Measurements from ENCODE around the gene TBX19. TPM values are rescaled to one million over a fixed set of nuclear protein-coding genes. Genes with fewer than 3 reads are reported as not detected.

The TBX19 gene
- total and polyA plus RNA-seq, 7 donors: 0.12 to 0.56 (median 0.27) TPM

DNA sequence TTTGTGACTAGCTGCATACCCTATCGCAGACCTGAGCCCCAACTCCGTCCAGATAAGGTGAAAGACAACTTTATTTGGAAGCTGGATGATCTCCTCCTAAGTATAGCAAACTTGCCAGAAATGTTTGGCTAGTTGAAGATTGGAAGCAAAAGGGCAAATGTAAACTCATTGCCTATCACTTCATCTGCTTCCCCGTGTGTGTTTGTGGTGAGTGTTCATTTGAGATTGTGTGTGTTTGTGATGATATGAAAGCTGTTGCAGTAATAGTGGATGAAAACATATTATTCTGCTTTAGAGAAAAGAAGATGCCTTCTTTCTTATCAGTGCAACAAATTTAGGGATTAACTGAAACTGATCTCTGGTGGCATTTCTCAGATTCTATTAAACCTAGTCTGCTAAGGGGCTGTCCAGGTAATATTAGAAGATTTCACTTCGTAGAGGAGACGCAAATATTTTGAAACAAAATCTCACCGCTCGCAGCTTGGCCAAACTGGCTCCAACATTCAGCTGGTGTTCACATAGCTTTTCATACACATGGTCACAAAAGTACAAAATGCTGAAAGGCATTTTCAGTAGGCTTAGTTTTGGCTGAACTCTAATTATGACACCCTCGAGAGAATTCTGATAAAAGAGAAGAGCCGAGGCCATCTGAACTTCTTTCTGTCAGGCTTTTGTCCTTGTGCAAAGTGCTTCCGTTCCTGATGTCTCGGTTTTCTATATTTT is 1.1 kb downstream of the TBX19 start:
- Histone ChIP-seq H3K27me3 (ENCODE audit: insufficient read depth in 3 of 3, low read length in 2 of 3) (no peaks in the 10 kb centered on the region), H3K4me1 (no peaks in the 10 kb centered on the region), H3K4me3 (no peak overlapping the region), H3K27ac (no peak overlapping the region), H3K9me3 (peaks cover 8% of the 10 kb centered on the region), H3K36me3 (ENCODE audit: insufficient read depth in 1 of 2, low read depth in 1 of 2) (no peaks in the 10 kb centered on the region)
- ATAC-seq (no peak), DNase-seq (no peak)
- intact Hi-C loops (cut with DNase I): no loop called here
- TF ChIP-seq, protein P1, sequence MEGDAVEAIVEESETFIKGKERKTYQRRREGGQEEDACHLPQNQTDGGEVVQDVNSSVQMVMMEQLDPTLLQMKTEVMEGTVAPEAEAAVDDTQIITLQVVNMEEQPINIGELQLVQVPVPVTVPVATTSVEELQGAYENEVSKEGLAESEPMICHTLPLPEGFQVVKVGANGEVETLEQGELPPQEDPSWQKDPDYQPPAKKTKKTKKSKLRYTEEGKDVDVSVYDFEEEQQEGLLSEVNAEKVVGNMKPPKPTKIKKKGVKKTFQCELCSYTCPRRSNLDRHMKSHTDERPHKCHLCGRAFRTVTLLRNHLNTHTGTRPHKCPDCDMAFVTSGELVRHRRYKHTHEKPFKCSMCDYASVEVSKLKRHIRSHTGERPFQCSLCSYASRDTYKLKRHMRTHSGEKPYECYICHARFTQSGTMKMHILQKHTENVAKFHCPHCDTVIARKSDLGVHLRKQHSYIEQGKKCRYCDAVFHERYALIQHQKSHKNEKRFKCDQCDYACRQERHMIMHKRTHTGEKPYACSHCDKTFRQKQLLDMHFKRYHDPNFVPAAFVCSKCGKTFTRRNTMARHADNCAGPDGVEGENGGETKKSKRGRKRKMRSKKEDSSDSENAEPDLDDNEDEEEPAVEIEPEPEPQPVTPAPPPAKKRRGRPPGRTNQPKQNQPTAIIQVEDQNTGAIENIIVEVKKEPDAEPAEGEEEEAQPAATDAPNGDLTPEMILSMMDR (IDR thresholded peaks at IDR 0.05): no peak
- 50 to 72% (median 51%) methylated on average over 11 of the region's 11 CpGs for WGBS, 3 donors

DNA sequence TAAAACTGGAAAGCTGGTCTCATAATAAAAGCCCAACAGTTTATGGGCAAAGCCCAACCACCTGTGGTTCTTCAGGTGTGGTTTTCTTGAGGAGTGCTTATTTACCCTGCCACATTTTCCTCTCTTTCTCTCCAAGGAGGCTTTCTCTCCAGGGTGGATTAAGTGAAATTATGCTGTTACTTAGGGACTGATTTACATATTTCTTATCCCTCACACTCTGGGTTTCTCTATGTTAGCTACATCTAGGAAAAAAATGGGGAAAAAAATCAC is 4.8 kb downstream of the TBX19 start:
- TF ChIP-seq, protein P1 (IDR thresholded peaks at IDR 0.05): no peak
- ATAC-seq (no peak), DNase-seq (no peak)
- no peak overlapping the region for H3K27ac ChIP-seq
- H3K4me1 ChIP-seq: no peaks in the 10 kb centered on the region
- H3K27me3 ChIP-seq (ENCODE audit: insufficient read depth in 3 of 3, low read length in 2 of 3): no peaks in the 10 kb centered on the region
- no peaks in the 10 kb centered on the region for H3K36me3 ChIP-seq (ENCODE audit: insufficient read depth in 1 of 2, low read depth in 1 of 2)
- no peaks in the 10 kb centered on the region for H3K9me3 ChIP-seq
- H3K4me3 ChIP-seq: no peak overlapping the region
- intact Hi-C loops (cut with DNase I): no loop called here

DNA sequence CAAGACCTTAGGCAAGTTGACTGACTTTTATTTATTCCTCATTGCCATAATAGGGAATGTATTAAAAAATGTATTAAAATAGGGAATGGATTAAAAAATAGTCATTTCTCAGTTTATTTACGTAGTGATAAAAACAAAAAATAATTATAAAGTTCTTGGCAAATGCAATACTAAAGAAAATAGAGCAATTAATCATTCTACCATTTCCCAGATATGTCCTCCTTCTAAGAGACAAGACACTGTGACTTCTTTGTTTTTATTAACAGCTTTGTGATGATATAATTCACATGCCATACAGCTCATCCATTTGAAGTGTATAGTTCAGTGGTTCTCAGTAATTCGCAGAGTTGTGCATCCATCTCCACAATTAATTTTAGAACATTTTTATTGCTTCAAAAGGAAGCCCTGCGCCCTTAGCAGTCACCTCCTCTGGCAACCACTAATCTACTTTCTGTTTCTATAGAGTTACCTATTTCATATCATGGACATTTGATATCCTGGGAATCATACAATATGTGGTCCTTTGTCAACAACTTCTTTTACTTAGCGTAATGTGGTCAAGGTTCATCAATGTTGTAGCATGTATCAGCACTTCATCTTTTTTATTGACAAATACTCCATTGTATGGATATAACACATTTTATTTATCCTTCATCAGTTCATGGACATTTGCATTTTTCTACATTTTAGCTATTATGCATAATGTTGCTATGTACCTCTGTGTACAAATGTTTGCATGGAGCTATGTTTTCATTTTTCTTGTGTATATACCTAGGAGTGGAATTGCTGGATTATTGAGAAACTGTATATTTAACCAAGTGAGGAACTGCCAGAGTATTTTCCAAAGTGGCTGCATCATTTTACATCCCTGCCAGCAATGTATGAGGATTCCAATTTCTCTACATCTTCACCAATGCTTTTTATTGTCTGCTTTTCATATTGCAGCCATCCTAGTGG is 5.6 kb downstream of the TBX19 start:
- Histone ChIP-seq H3K36me3 (ENCODE audit: insufficient read depth in 1 of 2, low read depth in 1 of 2) (no peaks in the 10 kb centered on the region), H3K4me3 (no peak overlapping the region), H3K9me3 (no peaks in the 10 kb centered on the region), H3K27me3 (ENCODE audit: insufficient read depth in 3 of 3, low read length in 2 of 3) (no peaks in the 10 kb centered on the region), H3K27ac (no peak overlapping the region), H3K4me1 (no peaks in the 10 kb centered on the region)
- intact Hi-C loops (cut with DNase I): no loop called here
- WGBS, 3 donors: 77 to 93% (median 90%) methylated on average over 4 of the region's 4 CpGs
- TF ChIP-seq, protein P1 (IDR thresholded peaks at IDR 0.05): no peak
- ATAC-seq (no peak), DNase-seq (no peak)

DNA sequence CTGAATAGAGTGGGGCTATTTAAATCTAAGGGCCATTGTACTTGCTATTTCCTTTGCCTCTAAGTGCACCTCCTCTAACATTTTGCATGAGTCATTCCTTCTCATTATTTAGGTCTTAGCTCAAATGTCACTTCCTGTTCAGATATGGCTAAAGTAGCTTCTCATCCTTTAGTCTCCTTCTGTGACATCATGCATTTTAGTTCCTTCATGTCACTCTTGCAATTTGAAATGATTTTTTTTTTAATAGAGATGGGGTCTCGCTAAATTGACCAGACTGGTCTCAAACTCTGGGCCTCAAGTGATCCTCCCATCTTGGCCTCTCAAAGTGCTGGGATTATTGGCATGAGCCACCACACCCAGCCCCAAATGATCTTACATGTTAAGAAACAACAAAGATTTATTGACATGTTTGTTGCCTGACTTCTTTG is 6.6 kb downstream of the TBX19 start:
- Histone ChIP-seq H3K4me1 (no peaks in the 10 kb centered on the region), H3K27me3 (ENCODE audit: insufficient read depth in 3 of 3, low read length in 2 of 3) (no peaks in the 10 kb centered on the region), H3K9me3 (no peaks in the 10 kb centered on the region), H3K4me3 (no peak overlapping the region), H3K27ac (no peak overlapping the region), H3K36me3 (ENCODE audit: insufficient read depth in 1 of 2, low read depth in 1 of 2) (no peaks in the 10 kb centered on the region)
- ATAC-seq (no peak), DNase-seq (no peak)
- TF ChIP-seq, protein P1 (IDR thresholded peaks at IDR 0.05): no peak
- 91 to 98% (median 96%) methylated on average over 1 of the region's 1 CpG for WGBS, 3 donors
- intact Hi-C loops (cut with DNase I): no loop called here

Data from psoas muscle (tissue), 8 donors.